DOHH2 (cell line): ENCODE results near the gene DEDD2.

ENCODE experiments used
- H3F3A ChIP-seq: fragments of 200-600 bp; sonication (generic), shearing (Covaris generic); 2 replicates; pipeline ENCODE4 v1.6.0; 2016; ENCODE audit warnings: antibody characterized with exemption, mild to moderate bottlenecking; ENCODE audit not compliant: control insufficient read depth, insufficient read depth
- H3K27ac ChIP-seq: fragments of 200-600 bp; sonication (generic); 2 replicates; pipeline ENCODE4 v1.5.1; 2014; ENCODE audit warnings: low read depth, mild to moderate bottlenecking, low read length, moderate library complexity
- H3K27me3 ChIP-seq: fragments of 200-600 bp; sonication (generic); 2 replicates; pipeline ENCODE4 v1.6.1; 2014; ENCODE audit warnings: mild to moderate bottlenecking, low read length, mixed read lengths; ENCODE audit not compliant: control insufficient read depth
- H3K36me3 ChIP-seq: fragments of 200-600 bp; sonication (generic); 2 replicates; pipeline ENCODE4 v1.6.1; 2014; ENCODE audit warnings: mild to moderate bottlenecking, low read length, moderate library complexity, mixed read lengths; ENCODE audit not compliant: control insufficient read depth
- H3K4me1 ChIP-seq: fragments of 200-600 bp; sonication (generic); 2 replicates; pipeline ENCODE4 v1.6.1; 2014; ENCODE audit warnings: mild to moderate bottlenecking, low read length, mixed read lengths; ENCODE audit not compliant: control insufficient read depth
- H3K4me2 ChIP-seq: fragments of 200-600 bp; sonication (generic); 2 replicates; pipeline ENCODE4 v1.6.0; 2014; ENCODE audit warnings: mild to moderate bottlenecking, low read length, moderate library complexity
- H3K4me3 ChIP-seq: fragments of 200-600 bp; sonication (generic); 2 replicates; pipeline ENCODE4 v1.5.1; 2014; ENCODE audit warnings: mild to moderate bottlenecking, low read length, mixed read lengths
- H3K79me2 ChIP-seq: fragments of 200-600 bp; sonication (generic); 2 replicates; pipeline ENCODE4 v1.6.1; 2014; ENCODE audit warnings: mild to moderate bottlenecking, low read length, mixed read lengths; ENCODE audit not compliant: control insufficient read depth
- H3K9me2 ChIP-seq: fragments of 200-600 bp; sonication (generic); replicated peaks from 2 replicates; pipeline ENCODE4 v1.6.1; 2014; ENCODE audit warnings: mild to moderate bottlenecking, low read length, mixed read lengths; ENCODE audit not compliant: control insufficient read depth
- H3K9me3 ChIP-seq: fragments of 200-600 bp; sonication (generic); 2 replicates; pipeline ENCODE4 v1.6.1; 2014; ENCODE audit warnings: antibody characterized with exemption, low read length, mixed read lengths; ENCODE audit not compliant: control insufficient read depth, insufficient read depth
- H4K20me1 ChIP-seq: fragments of 200-600 bp; sonication (generic); 2 replicates; pipeline ENCODE4 v1.6.0; 2014; ENCODE audit warnings: low read depth, mild to moderate bottlenecking, antibody characterized with exemption, low read length, moderate library complexity; ENCODE audit not compliant: control insufficient read depth, insufficient read depth
- CTCF ChIP-seq: fragments of 200-600 bp; sonication (generic); IDR thresholded peaks from one replicate; pipeline ENCODE4 v1.5.1; 2014; ENCODE audit warnings: antibody characterized with exemption, mild to moderate bottlenecking, low read depth, low read length; ENCODE audit not compliant: poor library complexity, severe bottlenecking
- EZH2phosphoT487 ChIP-seq: fragments of 200-600 bp; sonication (generic); IDR thresholded peaks from 2 replicates; pipeline ENCODE4 v1.6.1; 2017; ENCODE audit warnings: borderline replicate concordance, mild to moderate bottlenecking, antibody characterized with exemption, low read length, moderate library complexity, mixed read lengths

Gene DEDD2

GRCh38 chr19:42202290-42202880 is 15.1 kb downstream of the DEDD2 start:
- Histone ChIP-seq H3K4me1 (peaks cover 61% of the 10 kb centered on the region), H3K79me2 (peaks cover 48% of the 10 kb centered on the region)

DNA sequence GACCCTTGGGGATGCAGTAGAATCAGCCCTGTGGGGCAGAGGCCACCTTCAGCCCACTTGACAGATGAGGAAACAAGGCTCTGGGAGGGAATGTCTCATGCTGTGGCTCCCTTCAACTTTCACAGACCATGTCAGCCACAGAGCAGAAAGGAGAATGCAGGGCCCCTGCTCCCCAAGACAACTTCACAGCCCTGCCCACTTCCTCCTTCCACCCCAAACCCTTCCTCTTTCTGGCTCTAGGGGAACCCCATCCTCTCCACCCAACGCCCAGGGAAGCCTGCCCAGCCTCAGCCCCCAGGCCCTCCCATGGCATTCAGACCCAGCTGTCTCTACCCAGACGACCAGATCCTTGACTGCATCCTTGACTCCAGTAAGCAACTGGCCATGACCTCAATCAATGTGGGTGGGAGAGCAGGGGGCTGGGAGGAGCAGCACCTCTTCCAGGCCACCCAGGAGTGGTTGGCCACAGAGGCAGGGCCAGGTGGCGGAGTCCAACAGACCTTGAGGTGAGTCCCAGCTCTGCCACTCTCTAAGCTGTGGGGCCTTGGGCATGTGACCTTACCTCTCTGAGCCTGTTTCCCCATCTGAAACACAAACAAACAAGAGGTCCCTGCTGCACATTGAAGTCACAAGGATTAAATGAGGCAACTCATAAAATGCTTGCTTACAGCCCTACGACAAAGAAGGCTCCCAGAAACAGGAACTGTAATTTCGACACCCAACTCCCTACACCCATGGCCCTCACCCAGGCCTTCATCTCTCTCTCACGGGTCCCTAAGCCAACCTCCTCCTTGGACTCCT is 15.8 kb downstream of the DEDD2 start:
- peaks cover 48% of the 10 kb centered on the region for H3K79me2 ChIP-seq
- peaks cover 66% of the 10 kb centered on the region for H3K4me1 ChIP-seq
- peak overlapping the region; percentile 45 for H3K4me2 ChIP-seq
- no peaks in the 10 kb centered on the region for H3K9me3 ChIP-seq
- H3K4me3 ChIP-seq = peak overlapping the region; percentile 33
- peaks cover 6% of the 10 kb centered on the region; the same call in 1 of the 2 replicates for H4K20me1 ChIP-seq
- H3K27me3 ChIP-seq = no peaks in the 10 kb centered on the region
- peaks cover 91% of the 10 kb centered on the region for H3K36me3 ChIP-seq
- H3F3A ChIP-seq = peaks cover 11% of the 10 kb centered on the region
- no peaks in the 10 kb centered on the region for H3K9me2 ChIP-seq
- peak overlapping the region; percentile 58 for H3K27ac ChIP-seq
- no peak for TF ChIP-seq CTCF
- no peak for TF ChIP-seq EZH2phosphoT487

More at GRCh38 chr19:42202290-42202880, 15.1 kb downstream of the DEDD2 start:
- H4K20me1 ChIP-seq = peaks cover 6% of the 10 kb centered on the region; the same call in 1 of the 2 replicates
- no peak for TF ChIP-seq EZH2phosphoT487
- TF ChIP-seq CTCF = no peak
- peaks cover 91% of the 10 kb centered on the region for H3K36me3 ChIP-seq
- peak overlapping the region; percentile 45 for H3K4me2 ChIP-seq
- H3K27me3 ChIP-seq = no peaks in the 10 kb centered on the region
- H3K27ac ChIP-seq = peak overlapping the region; percentile 58
- H3K9me2 ChIP-seq = no peaks in the 10 kb centered on the region
- H3K9me3 ChIP-seq = no peaks in the 10 kb centered on the region
- H3K4me3 ChIP-seq = no peak overlapping the region
- H3F3A ChIP-seq = peaks cover 11% of the 10 kb centered on the region

GRCh38 chr19:42200116-42200715 is 17.3 kb downstream of the DEDD2 start:
- H3K4me1 ChIP-seq = peaks cover 66% of the 10 kb centered on the region
- no peaks in the 10 kb centered on the region for H3K9me2 ChIP-seq
- peak overlapping the region; percentile 66 for H3K27ac ChIP-seq
- peaks cover 6% of the 10 kb centered on the region; the same call in 1 of the 2 replicates for H4K20me1 ChIP-seq
- H3K27me3 ChIP-seq = no peaks in the 10 kb centered on the region
- H3K4me2 ChIP-seq = peak overlapping the region; percentile 79
- peak overlapping the region; percentile 58 for H3K4me3 ChIP-seq
- H3K36me3 ChIP-seq = peaks cover 86% of the 10 kb centered on the region
- no peaks in the 10 kb centered on the region for H3K9me3 ChIP-seq
- no peak for TF ChIP-seq CTCF
- no peak for TF ChIP-seq EZH2phosphoT487
- peaks cover 11% of the 10 kb centered on the region for H3F3A ChIP-seq
- H3K79me2 ChIP-seq = peaks cover 48% of the 10 kb centered on the region
